GM19328 (cell line): ENCODE data around the gene ETV5.

Experiments used
- ATAC-seq: cut with Tn5 transposase; IDR thresholded peaks from one replicate; pipeline ENCODE4 v1.9.1; 2021; ENCODE audit warnings: mild to moderate bottlenecking, moderate library complexity; ENCODE audit not compliant: unreplicated experiment

The ETV5 gene

DNA sequence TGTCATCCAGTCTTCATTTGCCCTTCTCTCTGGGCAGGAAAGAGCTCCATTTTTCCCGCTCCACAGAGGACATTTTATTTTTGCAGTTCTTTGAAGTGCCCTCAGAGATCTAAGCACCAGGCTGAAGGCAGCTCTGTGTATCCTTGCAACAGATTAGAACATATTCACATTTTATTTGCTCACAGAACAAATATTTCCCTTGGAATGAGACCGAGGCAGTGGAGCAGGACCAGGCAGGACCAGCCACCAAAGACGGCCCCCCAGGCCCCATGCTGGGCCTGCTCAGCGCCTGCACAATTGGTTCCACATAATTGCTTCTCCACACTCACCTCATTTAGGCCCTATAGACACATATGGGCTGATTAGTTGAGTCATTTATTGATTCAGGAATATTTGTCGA, 15.7 kb upstream of the ETV5 start:
- no peak for ATAC-seq

DNA sequence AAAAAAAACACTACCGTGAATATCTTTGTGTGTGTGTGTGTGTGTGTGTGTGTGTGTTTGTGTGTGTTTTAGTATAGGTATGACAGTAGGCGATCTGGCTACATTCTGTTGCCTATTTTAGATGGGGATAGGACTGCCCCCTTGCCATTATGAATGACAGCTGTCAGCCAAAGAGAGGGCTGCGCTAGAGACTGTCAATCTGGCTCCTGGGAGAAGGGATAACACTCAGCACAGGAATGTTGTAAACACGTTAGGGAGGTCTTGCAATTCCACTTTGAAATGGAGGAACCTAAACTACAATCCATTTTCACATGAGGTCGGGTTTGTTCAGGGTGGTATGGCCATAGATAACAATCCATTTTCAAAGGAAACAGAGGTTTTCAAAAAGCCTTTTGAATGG, 14.1 kb upstream of the ETV5 start:
- no peak for ATAC-seq

DNA sequence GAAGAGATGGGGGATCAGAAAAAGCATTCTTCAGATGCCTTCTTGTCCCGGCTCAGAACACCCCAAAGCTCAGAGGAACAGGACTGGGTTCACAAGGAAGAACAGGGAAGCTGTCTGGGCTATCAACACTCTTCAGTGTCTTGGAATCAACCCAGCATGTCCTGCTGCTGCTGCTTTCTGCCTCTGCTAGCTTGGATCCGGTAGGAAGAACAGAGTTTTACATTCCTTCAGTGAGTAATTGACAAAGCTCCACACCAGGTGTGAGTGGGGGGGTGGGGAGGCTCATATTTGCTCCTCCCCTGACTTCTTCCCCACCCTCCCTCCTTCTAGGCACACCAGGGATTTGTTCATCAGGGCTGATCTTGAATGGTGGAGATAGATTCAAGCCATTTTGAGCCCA, 13.1 kb upstream of the ETV5 start:
- no peak for ATAC-seq

DNA sequence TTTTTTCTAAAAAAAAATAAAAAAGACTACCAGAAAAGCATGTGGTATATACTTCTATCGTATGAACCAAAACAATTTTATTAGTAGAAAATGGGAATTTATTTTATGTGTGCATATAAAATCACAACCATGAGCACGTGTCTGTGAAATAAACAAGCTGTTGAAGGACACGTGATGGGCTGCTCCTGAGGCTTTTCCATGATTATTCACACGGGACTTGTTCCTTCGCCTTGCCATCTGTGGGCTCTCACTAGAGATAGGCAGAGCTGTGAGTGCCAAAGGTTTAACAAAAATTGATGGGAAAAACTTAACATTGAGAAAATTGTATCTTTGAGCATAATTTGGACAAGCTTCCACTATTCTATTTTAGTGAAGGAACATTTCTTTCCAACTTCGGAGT, 12.4 kb upstream of the ETV5 start:
- ATAC-seq, result no peak

DNA sequence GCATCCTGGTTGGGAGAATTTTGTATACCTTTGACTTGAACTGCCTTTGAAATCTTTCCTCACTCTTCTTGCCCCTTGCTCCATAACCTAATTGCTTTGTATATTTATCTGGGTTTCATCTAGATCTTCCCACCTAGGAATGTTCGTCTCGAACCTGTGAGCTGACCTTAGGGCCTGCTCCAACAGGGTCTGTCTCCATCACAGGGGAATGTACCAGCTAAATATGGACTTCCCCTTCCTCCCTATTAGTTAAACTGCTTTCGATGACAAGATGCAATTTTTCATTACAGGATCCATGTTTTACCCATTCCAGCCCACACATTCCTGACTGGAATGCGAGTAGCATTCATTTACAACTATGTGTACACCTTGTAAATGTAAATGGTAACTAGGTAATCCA, 10.6 kb upstream of the ETV5 start:
- ATAC-seq, result no peak

DNA sequence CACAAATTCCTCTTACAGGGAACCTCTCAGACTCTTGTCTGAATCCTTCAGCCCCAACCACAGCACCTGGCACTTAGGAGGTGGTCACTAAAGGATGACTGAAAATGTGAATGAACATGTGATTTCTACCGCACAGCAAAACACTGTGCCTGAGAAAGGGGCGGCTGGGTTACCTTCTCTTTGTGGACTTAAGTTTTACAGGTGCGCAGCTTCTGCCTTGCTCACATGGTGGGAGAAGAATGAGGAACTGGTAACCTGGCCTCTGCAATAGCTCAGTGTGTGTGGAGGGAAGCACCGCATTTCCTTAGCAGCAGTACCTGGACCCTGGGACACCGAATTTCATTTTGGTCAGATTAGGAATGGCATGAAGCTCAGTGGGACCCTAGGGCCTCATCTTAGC, 9.8 kb upstream of the ETV5 start:
- no peak for ATAC-seq

DNA sequence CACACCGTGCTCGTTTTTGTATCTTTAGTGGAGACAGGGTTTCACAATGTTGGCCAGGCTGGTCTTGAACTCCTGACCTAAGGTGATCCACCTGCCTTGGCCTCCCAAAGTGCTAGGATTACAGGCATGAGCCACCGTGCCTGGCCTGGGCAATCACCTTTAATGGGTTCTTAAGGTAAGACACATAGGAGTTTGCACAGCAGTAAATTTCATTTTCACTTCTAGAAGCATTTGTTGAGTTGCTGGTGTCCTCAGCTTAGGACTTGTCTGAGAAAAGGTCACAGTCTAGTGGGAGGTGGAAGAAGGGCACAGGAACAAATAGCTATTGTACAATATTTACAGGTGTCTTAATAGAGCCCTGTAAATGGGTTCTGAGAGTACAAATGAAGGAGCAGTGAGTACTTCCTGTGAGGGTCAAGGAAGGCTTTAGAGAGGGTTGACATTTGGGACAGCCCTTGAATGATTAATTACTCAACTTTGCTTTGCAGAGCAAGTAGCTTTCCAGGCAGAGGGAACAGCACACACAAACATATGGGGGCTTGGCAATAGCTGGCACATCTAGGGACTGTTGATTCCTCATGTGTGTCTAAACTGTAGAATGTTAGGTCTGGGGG, 8.7 kb upstream of the ETV5 start:
- no peak for ATAC-seq

DNA sequence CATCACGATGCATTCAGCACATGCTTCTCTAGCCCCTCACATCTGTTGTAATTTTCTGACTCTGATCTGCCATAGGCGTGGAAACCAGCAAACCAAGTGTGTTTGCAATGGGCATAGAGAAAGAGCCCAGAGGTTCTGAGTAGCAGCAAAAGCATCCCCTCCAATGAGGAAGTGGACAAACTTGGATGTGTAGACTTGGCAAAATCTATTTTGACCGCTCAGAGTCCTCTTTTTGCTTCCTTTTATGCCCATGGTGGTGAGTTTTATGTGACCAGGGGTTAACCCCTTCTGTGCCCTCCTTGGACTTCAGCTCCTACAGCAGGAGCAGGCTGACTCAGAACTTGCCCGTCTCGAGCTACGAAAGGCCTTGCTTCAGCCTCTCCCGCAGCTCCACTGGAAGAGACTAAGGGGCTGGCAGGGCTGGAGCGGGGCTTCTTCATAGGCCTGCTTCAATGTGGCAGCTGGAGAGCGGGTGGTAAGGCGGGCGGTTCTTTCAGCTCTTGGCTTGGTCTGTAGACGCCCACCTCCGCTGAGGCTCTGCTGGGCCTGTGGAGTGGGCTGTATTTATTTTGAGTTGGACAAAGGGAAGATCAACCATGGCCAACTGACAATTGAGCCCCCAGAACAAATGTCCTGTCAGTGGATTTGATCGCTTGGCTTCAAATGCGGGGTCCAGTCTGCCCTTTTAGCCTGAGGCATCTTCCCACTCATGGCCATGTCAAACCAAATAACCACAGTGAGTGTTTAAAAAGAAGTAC, 6.5 kb upstream of the ETV5 start:
- no peak for ATAC-seq

DNA sequence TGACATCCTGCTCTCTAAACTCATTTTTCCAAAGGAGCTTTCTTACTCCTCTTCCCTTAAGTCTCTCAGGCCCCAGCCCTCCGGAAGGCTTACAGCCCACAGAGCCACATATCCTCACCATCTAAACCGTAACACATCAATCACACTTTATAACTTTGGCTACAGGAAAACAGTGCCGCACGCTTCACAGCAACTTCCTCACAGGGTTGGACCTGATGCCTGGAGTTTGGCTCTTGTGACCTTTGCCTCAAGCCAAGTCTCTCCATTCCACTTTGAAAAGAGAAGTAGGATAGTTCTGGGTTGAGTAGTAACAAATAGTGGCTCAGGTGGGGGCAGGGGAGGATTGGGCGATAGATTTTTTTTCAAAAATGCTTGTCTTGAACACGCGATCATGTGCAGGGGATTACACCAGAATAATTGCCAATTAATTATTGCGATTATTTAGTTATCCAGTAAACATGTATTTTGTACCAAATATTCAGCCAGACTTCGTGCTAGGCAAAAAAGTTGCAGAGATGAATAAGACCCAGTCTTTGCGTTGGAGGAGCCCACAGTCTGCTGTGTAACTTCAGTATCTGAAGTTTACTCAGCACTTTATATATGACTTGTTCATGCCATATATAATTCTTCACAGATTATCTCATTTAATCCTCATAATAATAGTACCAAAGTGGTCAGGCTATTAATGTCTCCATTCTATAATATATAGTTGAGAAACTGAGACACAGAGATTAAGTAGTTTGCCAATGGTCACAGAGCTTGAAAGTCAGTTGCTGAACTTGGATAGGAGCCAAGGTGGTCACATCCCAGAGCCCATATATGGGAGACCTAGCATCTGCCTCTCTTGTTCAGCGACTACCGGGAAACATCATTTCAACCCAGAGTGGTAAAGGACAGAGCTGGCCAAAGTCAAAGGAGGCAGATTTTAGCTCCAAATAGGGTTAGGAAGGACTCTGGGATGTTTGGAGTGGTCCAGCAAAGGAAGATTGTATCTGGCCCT, 2.4 kb upstream of the ETV5 start:
- no peak for ATAC-seq

DNA sequence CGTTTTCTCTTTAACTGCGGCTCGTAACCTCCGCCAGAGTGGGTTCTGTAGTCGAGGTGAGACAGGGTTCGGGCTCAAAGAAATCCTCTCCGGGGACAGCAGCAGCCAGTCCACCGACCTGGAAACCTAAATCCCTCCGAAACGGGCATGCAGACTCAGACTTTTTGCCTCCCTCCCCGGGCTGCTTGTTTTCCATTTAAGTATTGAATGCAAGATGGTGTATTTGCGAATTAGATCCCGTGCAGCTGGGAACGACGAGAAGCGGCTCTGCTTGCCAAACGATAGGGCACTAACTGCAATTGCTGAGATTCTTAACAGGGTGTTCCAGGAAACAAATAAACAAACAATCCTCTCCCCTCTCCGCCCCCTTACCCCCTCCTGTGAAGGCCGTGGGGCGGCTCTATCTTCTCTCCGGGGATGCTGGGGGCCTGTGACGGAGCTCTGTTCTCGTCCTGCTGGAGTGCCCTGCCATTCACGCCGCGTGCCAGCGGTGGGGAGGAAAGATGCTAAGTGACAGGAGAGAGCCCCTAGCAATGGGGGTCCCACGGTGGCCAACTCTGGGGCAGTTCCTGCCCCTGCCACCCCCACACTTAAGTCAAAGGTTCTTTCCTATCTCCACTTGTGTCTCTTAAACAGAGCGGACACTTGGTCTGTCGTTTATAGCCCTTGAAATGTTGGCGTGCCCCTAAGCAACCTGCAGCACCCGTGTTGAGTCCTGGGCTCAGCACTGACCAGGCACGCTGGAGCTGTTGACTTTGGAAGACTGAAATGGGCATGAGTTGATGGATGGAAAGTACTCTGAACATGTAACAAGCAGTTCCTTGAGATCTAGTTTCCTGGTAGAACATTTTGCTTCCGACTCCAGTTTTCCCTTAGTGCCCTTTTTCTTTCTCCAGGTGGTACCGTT, 1.3 kb upstream of the ETV5 start:
- ATAC-seq, result no peak

DNA sequence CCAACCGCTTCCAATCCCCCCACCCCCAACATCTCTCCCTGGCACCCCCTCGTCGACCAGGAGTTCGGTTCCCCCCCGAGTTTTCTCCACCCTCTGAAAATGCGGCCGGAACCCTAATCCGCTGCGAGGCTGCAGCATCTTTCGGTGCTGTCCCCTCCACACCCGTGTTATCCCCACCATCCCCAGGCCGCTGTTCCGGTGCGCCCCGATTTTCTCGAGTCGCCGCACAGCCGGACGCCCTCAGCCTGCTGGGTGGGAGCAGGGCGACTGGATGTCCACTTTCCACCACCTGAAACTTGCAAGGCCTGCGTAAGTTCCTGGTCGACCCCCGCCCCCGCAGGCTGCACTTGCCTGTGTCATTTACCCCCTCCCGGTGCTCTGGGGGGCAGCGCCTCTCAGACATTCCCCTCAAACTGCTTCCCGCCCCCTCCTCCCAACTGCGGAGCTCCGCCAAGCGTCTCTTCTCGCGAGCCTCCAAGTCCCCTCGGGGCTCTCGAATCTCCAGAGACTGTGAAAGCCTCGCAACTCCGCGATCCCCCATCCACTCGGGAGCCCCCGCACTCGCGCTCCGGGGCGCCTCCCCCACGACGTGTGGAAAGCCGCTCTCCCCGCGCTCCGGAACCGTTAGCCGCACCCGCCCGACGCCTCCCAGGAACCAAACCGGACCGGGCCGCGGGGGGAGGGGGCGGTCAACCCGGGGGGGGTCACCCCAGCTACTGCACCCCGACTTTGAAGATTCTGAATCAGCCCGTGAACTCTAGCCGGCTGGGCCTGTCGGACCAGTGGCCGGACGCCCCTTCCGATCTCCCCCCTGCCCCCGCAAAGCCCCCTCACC, 566 bp downstream of the ETV5 start:
- ATAC-seq, result no peak

DNA sequence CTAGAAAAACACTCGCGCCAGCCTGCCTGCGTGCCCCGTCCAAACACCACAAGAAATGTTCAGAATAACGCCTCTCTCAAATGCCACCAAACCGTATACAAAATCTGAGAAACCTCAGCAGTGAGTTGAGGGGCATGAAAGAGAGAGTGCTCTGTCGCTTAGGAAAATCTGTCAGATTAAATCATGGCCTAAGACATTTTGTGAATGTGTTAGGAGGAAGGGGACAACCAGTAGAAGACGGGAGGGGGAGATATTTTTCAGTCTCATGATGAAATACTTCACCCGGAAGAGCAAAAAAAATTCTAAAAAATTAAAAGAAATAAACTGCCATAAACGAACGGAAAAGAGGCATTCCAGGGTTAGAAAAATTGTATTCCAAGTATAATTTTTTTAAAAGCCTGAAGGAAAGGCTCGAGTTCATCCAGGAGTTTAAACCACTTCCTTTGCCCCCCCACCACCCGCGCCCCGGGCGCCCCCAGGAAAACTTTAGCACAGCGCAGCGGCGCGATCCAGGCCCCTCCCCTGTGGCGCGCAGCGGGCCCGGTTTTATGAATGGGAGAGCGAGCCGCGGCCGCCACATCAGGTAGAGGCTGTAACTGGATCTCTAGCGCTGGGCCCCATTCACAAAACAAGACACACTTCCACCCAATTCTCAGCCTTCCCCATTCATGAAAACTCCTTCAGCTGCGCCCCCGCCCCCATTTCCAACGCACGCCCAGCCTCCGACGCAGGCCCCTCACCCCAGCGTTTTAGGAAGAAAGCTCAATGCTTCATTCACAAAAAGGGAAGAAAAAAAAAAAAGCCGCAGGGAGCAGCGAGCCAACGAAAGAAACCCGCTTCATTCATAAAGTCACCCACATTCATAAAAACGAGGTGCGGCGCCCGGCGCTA, 1.4 kb downstream of the ETV5 start:
- ATAC-seq, result no peak

DNA sequence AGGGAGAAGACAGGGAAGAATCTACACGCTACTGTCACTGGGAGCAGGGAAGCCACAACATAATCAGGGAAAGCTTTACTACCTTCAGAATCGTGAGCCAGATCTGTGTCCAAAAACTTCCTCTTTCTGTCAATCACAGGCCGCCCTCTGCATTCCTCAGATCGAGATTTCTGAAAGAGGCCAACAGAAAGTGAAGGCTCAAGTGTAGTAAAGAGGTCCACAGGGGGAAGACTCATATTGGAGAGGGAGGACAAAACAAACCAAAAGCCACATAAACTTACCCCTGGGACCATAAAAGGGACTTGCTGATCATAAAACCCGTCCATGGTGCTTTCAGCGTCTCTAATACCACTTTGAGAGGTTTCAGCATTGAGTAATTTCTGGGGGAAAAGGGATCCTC, 3.3 kb downstream of the ETV5 start:
- no peak for ATAC-seq

DNA sequence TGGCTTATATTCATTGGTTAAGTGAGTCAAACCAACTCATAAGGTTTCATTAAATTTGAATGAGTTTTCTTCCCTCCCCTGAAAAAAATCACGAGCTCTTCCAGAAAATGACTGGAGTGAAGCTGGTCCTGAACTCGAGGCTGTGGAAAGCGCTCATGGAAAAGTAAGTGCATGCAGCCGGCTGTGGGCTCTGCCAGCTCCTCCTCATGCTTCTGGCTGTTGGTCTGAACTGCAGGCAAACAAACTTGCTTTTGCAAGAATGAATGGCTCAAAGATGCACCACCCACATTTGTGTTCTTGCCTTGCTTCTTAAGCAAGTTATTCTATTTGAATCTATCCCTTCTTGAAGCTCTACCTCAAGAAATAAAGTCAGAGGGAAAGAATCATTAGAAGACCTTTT, 6.2 kb downstream of the ETV5 start:
- no peak for ATAC-seq

DNA sequence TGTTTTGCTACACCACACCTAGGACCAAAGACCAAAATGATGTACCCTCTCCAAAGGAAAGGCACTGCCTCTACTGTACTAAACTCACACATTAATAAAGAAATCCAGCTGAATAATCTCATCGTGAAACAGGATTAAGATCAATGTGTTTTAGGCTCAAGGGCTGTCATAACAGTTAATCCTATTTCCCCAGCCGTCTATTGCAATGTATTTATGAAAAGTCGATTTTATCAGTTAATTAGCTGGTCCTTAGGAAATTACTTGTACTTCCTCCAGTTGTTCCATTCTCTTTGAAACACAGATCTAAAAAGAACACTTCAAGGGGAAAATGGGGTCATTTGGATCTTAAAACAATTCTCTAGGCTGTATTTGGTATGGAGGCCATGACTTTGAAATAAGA, 8.5 kb downstream of the ETV5 start:
- no peak for ATAC-seq

DNA sequence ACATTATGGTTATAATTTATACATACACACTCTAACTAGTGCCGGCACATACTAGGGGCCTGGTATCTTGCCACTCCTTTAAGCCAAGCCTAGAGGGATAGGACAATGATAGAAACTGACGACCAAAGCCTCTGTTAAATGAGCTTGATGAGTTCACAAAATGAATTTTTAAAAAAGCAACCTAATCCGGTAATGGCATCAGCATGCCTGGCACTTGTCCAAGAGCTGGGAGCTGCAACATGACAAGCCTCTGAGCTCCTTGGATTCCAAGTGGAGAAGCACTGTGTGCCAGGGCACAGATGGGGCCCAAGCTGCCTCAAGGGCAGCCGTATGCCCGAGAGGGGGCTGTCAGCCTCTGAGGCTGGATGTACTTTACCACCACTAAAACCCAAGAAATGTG, 9.7 kb downstream of the ETV5 start:
- ATAC-seq, result no peak

DNA sequence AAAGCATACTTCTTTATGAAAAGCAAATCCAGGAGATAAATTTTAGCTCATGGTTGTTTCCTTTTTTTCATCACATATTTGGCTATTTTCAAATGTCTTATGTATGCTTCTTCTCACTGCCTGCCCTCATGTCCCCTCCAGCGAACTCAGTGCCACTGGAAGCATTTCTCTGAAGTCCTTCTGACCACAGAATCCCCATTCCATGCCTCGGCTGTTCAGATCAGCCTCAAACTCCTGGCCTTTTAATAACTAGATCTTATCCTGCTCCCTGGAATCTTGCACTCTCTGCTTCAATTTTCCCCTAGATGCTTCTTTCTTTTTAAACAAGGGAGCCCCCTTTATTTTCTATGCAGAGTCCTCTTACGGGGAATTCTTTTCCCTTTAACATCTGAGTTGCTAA, 10.1 kb downstream of the ETV5 start:
- ATAC-seq, result no peak

DNA sequence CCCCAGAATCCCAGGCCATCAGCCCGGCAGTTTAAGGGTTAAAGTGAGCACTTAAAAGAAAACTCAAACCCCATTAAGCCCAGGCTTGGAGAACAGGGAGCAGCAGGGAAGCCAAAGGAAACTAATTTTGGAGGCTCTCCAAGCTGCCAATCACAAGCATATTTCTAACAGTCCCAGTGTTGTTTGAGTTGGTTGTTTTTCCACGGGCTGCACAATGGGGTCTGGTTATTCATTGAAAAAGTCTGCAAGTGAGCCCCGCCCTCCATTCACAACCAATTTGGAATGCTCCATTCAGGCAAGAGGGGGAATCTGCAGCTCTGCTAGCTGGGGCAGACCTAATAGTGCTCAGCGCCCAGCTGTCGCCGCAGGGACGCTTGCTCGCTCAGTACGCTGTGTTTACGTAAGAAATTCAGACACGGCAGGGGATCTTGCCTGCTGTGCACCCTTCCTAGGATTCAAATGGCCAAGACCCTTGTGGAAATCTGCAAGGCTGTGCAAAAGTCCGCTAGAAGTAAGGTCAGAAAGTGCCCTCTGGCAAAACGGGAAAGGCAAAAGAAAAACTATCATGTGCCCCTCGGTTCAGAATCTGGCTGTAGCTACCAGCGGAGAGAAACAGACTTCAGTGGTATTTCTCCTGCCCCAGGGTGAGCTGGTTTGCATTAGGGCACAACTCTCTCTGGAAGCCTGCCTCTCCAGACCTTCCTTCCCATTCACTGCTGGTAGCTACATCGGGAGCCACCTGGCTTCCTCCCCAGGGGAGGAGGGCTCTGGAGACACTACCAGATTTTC, 11.0 kb downstream of the ETV5 start:
- no peak for ATAC-seq
